H1 (cell line): Measurements from ENCODE around the gene LIG3. TPM values are rescaled to one million over a fixed set of nuclear protein-coding genes. Genes with fewer than 3 reads are reported as not detected.

ENCODE experiments used
- CTCF ChIA-PET: fragments of 300-600 bp; sonication (Branson Sonifier 250); formaldehyde crosslinking; loops from one replicate; lab custom pipeline; 2021; ENCODE audit not compliant: partially characterized antibody; lab: Charles Lee
- POLR2A ChIA-PET: fragments of 300-600 bp; sonication (Branson Sonifier 250); formaldehyde crosslinking; loops from one replicate; lab custom pipeline; 2021; ENCODE audit warnings: inconsistent platforms; ENCODE audit not compliant: partially characterized antibody; lab: Charles Lee
- DNase-seq, 2 experiments: peaks; one replicate each; pipeline versions ENCODE4 v3.0.0 to v3.0.0-alpha.2; 2010 to 2022; ENCODE audit warnings: low spot score in 2 of 2, low read depth in 1 of 2, mixed read lengths in 1 of 2
- FAIRE-seq: peaks from 2 replicates; lab custom pipeline; 2011; peaks lifted over from hg19 to GRCh38; lab: Jason Lieb, UNC
- H2AFZ ChIP-seq: 2 replicates; pipeline ENCODE4 v1.8.1; 2012; ENCODE audit warnings: low read length, inconsistent platforms
- H2AK5ac ChIP-seq: 2 replicates; pipeline ENCODE4 v1.6.1; 2013; ENCODE audit warnings: low read depth, low read length
- H2BK120ac ChIP-seq: replicated peaks from 2 replicates; pipeline ENCODE3; 2013; ENCODE audit warnings: low read depth, low read length, inconsistent platforms
- H2BK12ac ChIP-seq: 2 replicates; pipeline ENCODE4 v1.6.1; 2013; ENCODE audit warnings: low read depth, low read length
- H2BK15ac ChIP-seq: 2 replicates; pipeline ENCODE4 v1.6.1; 2013; ENCODE audit warnings: low read length
- H2BK20ac ChIP-seq: 2 replicates; pipeline ENCODE4 v1.6.1; 2013; ENCODE audit warnings: low read length
- H2BK5ac ChIP-seq: 2 replicates; pipeline ENCODE4 v1.6.1; 2013; ENCODE audit warnings: low read depth, low read length
- H3K14ac ChIP-seq: 2 replicates; pipeline ENCODE4 v1.6.1; 2013; ENCODE audit warnings: inconsistent platforms; ENCODE audit not compliant: insufficient read length
- H3K18ac ChIP-seq: 2 replicates; pipeline ENCODE4 v1.6.1; 2013; ENCODE audit warnings: low read length; ENCODE audit errors: extremely low read depth
- H3K23ac ChIP-seq: 2 replicates; pipeline ENCODE4 v1.6.1; 2013; ENCODE audit warnings: inconsistent platforms; ENCODE audit not compliant: insufficient read length
- H3K23me2 ChIP-seq: 2 replicates; pipeline ENCODE4 v1.6.1; 2013; ENCODE audit warnings: low read depth, low read length
- H3K27ac ChIP-seq: 2 replicates; pipeline ENCODE4 v1.6.1; 2011; ENCODE audit warnings: low read depth, low read length, inconsistent platforms
- H3K27me3 ChIP-seq, 4 experiments: replicated peaks in 1 of 4; 1 replicate in 1 of 4; 2 replicates in 3 of 4; pipeline versions ENCODE4 v1.6.1 to v1.8.1; 2011 to 2013; ENCODE audit warnings: low read length in 3 of 4, mild to moderate bottlenecking in 3 of 4, inconsistent platforms in 2 of 4, mixed read lengths in 2 of 4, moderate library complexity in 1 of 4; ENCODE audit not compliant: control insufficient read depth in 3 of 4, insufficient read depth in 3 of 4; ENCODE audit errors: extremely low read depth in 1 of 4
- H3K36me3 ChIP-seq, 4 experiments: 2 replicates each; pipeline versions ENCODE4 v1.6.1 to v1.8.1; 2011 to 2013; ENCODE audit warnings: mild to moderate bottlenecking in 4 of 4, low read length in 3 of 4, moderate library complexity in 2 of 4, control low read depth in 1 of 4, inconsistent platforms in 1 of 4; ENCODE audit not compliant: insufficient read depth in 4 of 4, control insufficient read depth in 2 of 4
- H3K4ac ChIP-seq: replicated peaks from 2 replicates; pipeline ENCODE3; 2013; ENCODE audit warnings: low read length, low read depth, mixed read lengths, inconsistent platforms; ENCODE audit not compliant: insufficient read length
- H3K4me1 ChIP-seq, 4 experiments: replicated peaks in 1 of 4; 1 replicate in 1 of 4; 2 replicates in 3 of 4; pipeline versions ENCODE4 v1.6.1 to v1.8.1; 2011 to 2013; ENCODE audit warnings: low read length in 3 of 4, inconsistent platforms in 2 of 4, mixed read lengths in 1 of 4; ENCODE audit not compliant: insufficient read depth in 4 of 4, control insufficient read depth in 3 of 4
- H3K4me2 ChIP-seq, 2 experiments: 2 replicates each; pipeline versions ENCODE4 v1.6.1 to v1.8.1; 2011 to 2013; ENCODE audit warnings: low read depth in 2 of 2, low read length in 2 of 2, control low read depth in 1 of 2, inconsistent platforms in 1 of 2, mild to moderate bottlenecking in 1 of 2; ENCODE audit not compliant: insufficient read depth in 1 of 2
- H3K4me3 ChIP-seq, 4 experiments: fragments of 200-600, 300-600 bp in 1 of 4; sonication (generic), shearing (Covaris generic), sonication (Bioruptor Twin) in 1 of 4; 2 replicates each; pipeline versions ENCODE4 v1.5.1 to v1.8.1; 2011 to 2016; ENCODE audit warnings: low read length in 4 of 4, low read depth in 3 of 4, control low read depth in 2 of 4, inconsistent platforms in 2 of 4, mild to moderate bottlenecking in 2 of 4, mixed read lengths in 1 of 4, moderate library complexity in 1 of 4; ENCODE audit not compliant: insufficient read depth in 2 of 4; ENCODE audit errors: extremely low read depth in 1 of 4
- H3K56ac ChIP-seq: replicated peaks from 2 replicates; pipeline ENCODE3; 2013; ENCODE audit warnings: low read depth, mild to moderate bottlenecking, mixed read lengths, low read length, inconsistent platforms; ENCODE audit not compliant: insufficient read length
- H3K79me1 ChIP-seq: 2 replicates; pipeline ENCODE4 v1.6.1; 2013; ENCODE audit warnings: low read depth, low read length, control low read depth
- H3K79me2 ChIP-seq, 2 experiments: 2 replicates each; pipeline versions ENCODE4 v1.6.1 to v1.8.1; 2012 to 2013; ENCODE audit warnings: low read length in 2 of 2, mild to moderate bottlenecking in 2 of 2, inconsistent platforms in 1 of 2; ENCODE audit not compliant: insufficient read depth in 2 of 2, control insufficient read depth in 1 of 2
- H3K9ac ChIP-seq, 4 experiments: replicated peaks in 1 of 4; 1 replicate in 1 of 4; 2 replicates in 3 of 4; pipeline versions ENCODE4 v1.6.1 to v1.8.1; 2011 to 2013; ENCODE audit warnings: low read depth in 3 of 4, low read length in 3 of 4, control low read depth in 2 of 4, mild to moderate bottlenecking in 2 of 4, moderate library complexity in 2 of 4, inconsistent platforms in 1 of 4; ENCODE audit errors: extremely low read depth in 1 of 4
- H3K9me3 ChIP-seq, 2 experiments: 2 replicates each; pipeline versions ENCODE4 v1.6.1 to v1.8.1; 2012 to 2013; ENCODE audit warnings: mild to moderate bottlenecking in 2 of 2, moderate library complexity in 2 of 2, control low read depth in 1 of 2, inconsistent platforms in 1 of 2, low read depth in 1 of 2, low read length in 1 of 2, mixed read lengths in 1 of 2; ENCODE audit not compliant: insufficient read depth in 2 of 2
- H4K20me1 ChIP-seq, 2 experiments: replicated peaks in 1 of 2; 2 replicates each; pipeline versions ENCODE3 to v1.8.1; 2011 to 2013; ENCODE audit warnings: inconsistent platforms in 2 of 2, low read length in 2 of 2, mild to moderate bottlenecking in 1 of 2; ENCODE audit not compliant: insufficient read depth in 2 of 2, control insufficient read depth in 1 of 2
- H4K5ac ChIP-seq: 2 replicates; pipeline ENCODE4 v1.6.1; 2013; ENCODE audit warnings: low read length, low read depth, mixed read lengths, inconsistent platforms; ENCODE audit not compliant: insufficient read length
- H4K8ac ChIP-seq: 2 replicates; pipeline ENCODE4 v1.8.0; 2013; ENCODE audit warnings: mild to moderate bottlenecking, moderate library complexity, low read length, inconsistent platforms; ENCODE audit not compliant: insufficient read depth; ENCODE audit errors: extremely low read depth
- H4K91ac ChIP-seq: replicated peaks from 2 replicates; pipeline ENCODE3; 2013; ENCODE audit warnings: low read length, mixed read lengths, inconsistent platforms; ENCODE audit not compliant: insufficient read length
- CHD2 ChIP-seq: IDR thresholded peaks from 2 replicates; pipeline ENCODE4 v1.6.1; 2012; ENCODE audit warnings: low read length, improper control_type of control experiment
- EZH2 ChIP-seq: fragments of 200-600 bp; sonication (generic); IDR thresholded peaks from 2 replicates; pipeline ENCODE4 v1.7.1; 2012; ENCODE audit warnings: low read depth, mild to moderate bottlenecking, moderate library complexity, low read length, inconsistent platforms; ENCODE audit not compliant: severe bottlenecking
- NANOG ChIP-seq: IDR thresholded peaks from 2 replicates; pipeline ENCODE4 v1.6.1; 2011; ENCODE audit warnings: low read length, low read depth, mild to moderate bottlenecking, inconsistent platforms; ENCODE audit not compliant: insufficient read depth, poor library complexity, severe bottlenecking
- PHF8 ChIP-seq: fragments of 200-600 bp; sonication (generic); conservative IDR thresholded peaks from 2 replicates; pipeline ENCODE4 v1.7.1; 2012; ENCODE audit warnings: low read depth, mild to moderate bottlenecking, inconsistent platforms, low read length, moderate library complexity
- POLR2AphosphoS5 ChIP-seq: IDR thresholded peaks from 2 replicates; pipeline ENCODE4 v1.6.1; 2011; ENCODE audit warnings: low read depth, low read length
- RFX5 ChIP-seq: IDR thresholded peaks from 2 replicates; pipeline ENCODE4 v1.6.1; 2011; ENCODE audit warnings: low read depth, low read length, improper control_type of control experiment, borderline replicate concordance
- TAF7 ChIP-seq: optimal IDR thresholded peaks from 2 replicates; pipeline ENCODE3; 2011; ENCODE audit warnings: low read depth, mild to moderate bottlenecking, inconsistent platforms, low read length, moderate library complexity, borderline replicate concordance
- WGBS, 2 experiments: shearing (Covaris generic) in 1 of 2; methylation state at CpG; one replicate each; pipeline versions ENCODE4 v1.1.6 to v1.1.7; 2013 to 2015; ENCODE audit warnings: low lambda C conversion rate in 2 of 2, mixed read lengths in 2 of 2, inconsistent platforms in 1 of 2, low coverage in 1 of 2, missing lambda C conversion rate in 1 of 2; ENCODE audit not compliant: insufficient replicate concordance in 2 of 2, insufficient coverage in 1 of 2, insufficient read length in 1 of 2; ENCODE audit errors: extremely low coverage in 1 of 2, missing lambda C conversion rate in 1 of 2; 5-methylcytosine and 5-hydroxymethylcytosine counted together
- long read RNA-seq, 2 experiments: library from RNA in 1 of 2; library from capped mRNA in 1 of 2; stranded (forward); transcript quantifications; one replicate each; pipeline ENCODE4 v2.0.0, GENCODE V29; 2021; ENCODE audit warnings: inconsistent platforms in 1 of 2
- polyA minus RNA-seq, 3 experiments: library from RNA; depleted of rRNA, polyadenylated mRNA; stranded (reverse); fragments of >200 nt; gene quantifications; 1 replicate in 2 of 3; 2 replicates in 1 of 3; pipeline ENCODE4 v1.2.3, GENCODE V29; 2011
- polyA plus RNA-seq, 7 experiments: library from polyadenylated mRNA; depleted of rRNA in 3 of 7; stranded (reverse) in 5 of 7; unstranded in 2 of 7; fragments of >200 nt in 5 of 7; fragments of 200-250 nt in 2 of 7; gene quantifications; 1 replicate in 5 of 7; 2 replicates in 1 of 7; 4 replicates in 1 of 7; pipeline versions ENCODE4 v1.2.1 to v1.2.3, GENCODE V29; 2011 to 2013; ENCODE audit warnings: missing spikeins in 2 of 7, mixed read lengths in 2 of 7
- total RNA-seq: library from RNA; stranded (reverse); fragmentation: NEBNext Ultra II Directional; extraction: Animal tissue kit (Norgen Biotek cat#: 25700); gene quantifications from 2 replicates; pipeline ENCODE4 v1.2.1, GENCODE V29; 2021
- TF ChIP-seq, protein P1 (sequence below): IDR thresholded peaks from 2 replicates; pipeline ENCODE4 v1.6.1; 2012; ENCODE audit warnings: inconsistent platforms

Gene LIG3
- total RNA-seq (89.3 and 95.1 TPM in 2 replicates), polyA plus RNA-seq (2011; rRNA removed) (63.6 and 76.5 TPM in 2 replicates), polyA minus RNA-seq (2011; rRNA and poly(A)+ RNA removed) (280 and 290 TPM in 2 replicates)
- polyA plus RNA-seq (2011; cell fraction: cytosol; rRNA removed): 92.8 TPM
- 145 TPM for polyA plus RNA-seq (2011; cell fraction: nucleus; rRNA removed)
- polyA plus RNA-seq (2012, experiment 1 of 2): 59.8 to 76.1 TPM (median 62.4 TPM) in 4 replicates
- 16.4 TPM for polyA plus RNA-seq (2012, experiment 2 of 2)
- 35.6 TPM for polyA plus RNA-seq (2013, experiment 1 of 2)
- 31.5 TPM for polyA plus RNA-seq (2013, experiment 2 of 2)
- 123 TPM for polyA minus RNA-seq (2011; cell fraction: cytosol; rRNA and poly(A)+ RNA removed)
- 185 TPM for polyA minus RNA-seq (2011; cell fraction: nucleus; rRNA and poly(A)+ RNA removed)
- long read RNA-seq, experiment 1, full-length matches to known transcripts: 2 of 40 reads
- long read RNA-seq, experiment 1, partial matches to known transcripts: 27 of 40 reads
- long read RNA-seq, experiment 1, other reads (novel, unspliced or antisense): 11 of 40 reads
- long read RNA-seq, experiment 2, full-length matches to known transcripts: 1 of 15 reads
- long read RNA-seq, experiment 2, partial matches to known transcripts: 13 of 15 reads
- long read RNA-seq, experiment 2, other reads (novel, unspliced or antisense): 1 of 15 reads

DNA sequence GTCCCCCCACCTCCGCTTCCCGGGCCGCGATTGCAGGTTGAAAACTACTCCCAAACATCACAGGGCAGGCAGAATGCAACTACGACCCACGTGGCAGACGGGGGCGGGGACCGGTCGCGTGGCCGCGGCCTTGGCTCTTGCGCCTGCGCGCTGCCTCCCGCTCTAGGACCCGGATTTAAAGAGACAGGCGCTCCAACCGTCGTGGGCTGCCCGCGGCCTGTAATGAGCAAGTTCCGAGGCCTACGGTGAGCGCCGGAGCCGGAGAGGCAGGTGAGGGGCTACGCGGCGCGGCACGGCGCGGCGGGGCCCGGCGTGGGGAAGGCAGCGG is at the start of gene LIG3:
LIG3 (plus strand) TSS at position 160 of the 328 bp plus-strand sequence. CDS start 2,494 bp downstream, outside the sequence.
- H2BK120ac ChIP-seq: no peak within 1 kb of the TSS
- H3K36me3 ChIP-seq: peaks cover 0 to 19% (median 4%) of the 10 kb centered on the region in 4 experiments; a peak in 6 of 8 replicates
- WGBS, 2 experiments: 0% methylated on average over 32 of the region's 39 CpGs; no CpG with 5 or more reads in 1 of the 2 experiments
- H2AK5ac ChIP-seq: no peak within 1 kb of the TSS
- 0 out of 2 replicates have a peak within 1 kb of the TSS, but pooled peaks have one; percentile 57 for H2BK5ac ChIP-seq
- peaks cover 3 to 45% of the 10 kb centered on the region in 2 experiments for H3K79me2 ChIP-seq
- H3K23me2 ChIP-seq: no peaks in the 10 kb centered on the region; the same call in 1 of the 2 replicates
- no peak within 1 kb of the TSS for H3K14ac ChIP-seq
- no peak within 1 kb of the TSS for H2AFZ ChIP-seq
- H4K8ac ChIP-seq: peak within 1 kb of the TSS; percentile 94
- no peaks in the 10 kb centered on the region for H3K27me3 ChIP-seq
- H4K20me1 ChIP-seq: peaks cover 0 to 1% of the 10 kb centered on the region in 2 experiments
- H3K56ac ChIP-seq: peak within 1 kb of the TSS; percentile 56
- H3K4me2 ChIP-seq: peak within 1 kb of the TSS; percentile 67 to 90
- no peak within 1 kb of the TSS for H2BK12ac ChIP-seq
- peak within 1 kb of the TSS; percentile 57 to 98 (median 94) for H3K9ac ChIP-seq
- peak within 1 kb of the TSS; percentile 90 for H4K5ac ChIP-seq
- DNase-seq (peak; percentile 85 to 96), FAIRE-seq (no peak)
- no peak within 1 kb of the TSS for H2BK15ac ChIP-seq
- no peak within 1 kb of the TSS for H2BK20ac ChIP-seq
- peak within 1 kb of the TSS; percentile 91 for H3K27ac ChIP-seq
- POLR2A ChIA-PET: interaction anchor here (0.7 to 4.9 kb wide), 15 partner anchors 12 to 375 kb away, joined by 3 to 44 read pairs (median 6); partner anchors contain the start of genes CCT6B, FNDC8, RFFL and ZNF830
- peak within 1 kb of the TSS; percentile 51 for H4K91ac ChIP-seq
- no peak within 1 kb of the TSS; the same call in 1 of the 2 replicates for H3K18ac ChIP-seq
- peaks cover 3% of the 10 kb centered on the region; the same call in 1 of the 2 replicates for H3K79me1 ChIP-seq
- no peak within 1 kb of the TSS for H3K4ac ChIP-seq
- CTCF ChIA-PET: no interaction called here
- H3K9me3 ChIP-seq: no peaks in the 10 kb centered on the region
- no peak within 1 kb of the TSS for H3K23ac ChIP-seq
- H3K4me3 ChIP-seq: peak within 1 kb of the TSS; percentile 72 to 98 (median 76)
- H3K4me1 ChIP-seq: peaks cover 0 to 6% (median 4%) of the 10 kb centered on the region in 4 experiments; a peak in 4 of 7 replicates
- peak; percentile 93 for TF ChIP-seq POLR2AphosphoS5
- TF ChIP-seq NANOG: no peak
- no peak for TF ChIP-seq RFX5
- TF ChIP-seq EZH2: no peak
- TF ChIP-seq, protein P1, sequence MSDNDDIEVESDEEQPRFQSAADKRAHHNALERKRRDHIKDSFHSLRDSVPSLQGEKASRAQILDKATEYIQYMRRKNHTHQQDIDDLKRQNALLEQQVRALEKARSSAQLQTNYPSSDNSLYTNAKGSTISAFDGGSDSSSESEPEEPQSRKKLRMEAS: peak; percentile 98
- TF ChIP-seq TAF7: peak; percentile 59
- peak; percentile 67; the same call in 1 of the 2 replicates for TF ChIP-seq PHF8
- TF ChIP-seq CHD2: 0 out of 2 replicates have a peak, but pooled peaks have one; percentile 22
